OCI-LY3 (cell line): ENCODE results near the gene NFE2.

Experiments used
- CTCF ChIP-seq: fragments of 200-600, 300-600 bp; sonication (generic); IDR thresholded peaks from 2 replicates; pipeline ENCODE4 v1.5.1; 2014; ENCODE audit warnings: antibody characterized with exemption, low read length, low read depth
- EZH2phosphoT487 ChIP-seq: fragments of 200-600 bp; shearing (Covaris generic); IDR thresholded peaks from 2 replicates; pipeline ENCODE4 v1.6.1; 2018; ENCODE audit warnings: antibody characterized with exemption, mixed run types, low read depth

GRCh38 chr12:54272214-54272613 is 28.6 kb downstream of the NFE2 start:
- no peak for TF ChIP-seq CTCF
- no peak for TF ChIP-seq EZH2phosphoT487
